Measurements from ENCODE around the gene CREBBP.

DNA sequence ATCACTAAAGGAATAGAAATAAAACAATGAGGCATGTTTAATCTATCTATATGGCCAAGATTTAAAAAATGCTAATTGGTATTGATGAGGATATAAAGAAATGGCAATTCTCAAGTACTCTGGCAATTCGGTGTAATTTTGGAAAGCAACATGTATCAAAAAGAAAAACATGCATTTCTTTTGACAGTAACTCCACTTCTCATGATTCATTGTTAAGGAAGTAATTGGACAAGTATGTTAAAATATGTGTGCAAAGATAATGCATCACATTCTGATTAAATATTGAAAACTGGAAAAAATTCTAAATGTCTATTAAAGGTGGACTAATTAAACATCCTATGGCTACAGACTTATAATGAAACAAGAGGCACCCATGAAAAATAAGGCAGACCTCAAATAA, 81.2 kb downstream of the CREBBP start:
- TF ChIP-seq, protein P1, sequence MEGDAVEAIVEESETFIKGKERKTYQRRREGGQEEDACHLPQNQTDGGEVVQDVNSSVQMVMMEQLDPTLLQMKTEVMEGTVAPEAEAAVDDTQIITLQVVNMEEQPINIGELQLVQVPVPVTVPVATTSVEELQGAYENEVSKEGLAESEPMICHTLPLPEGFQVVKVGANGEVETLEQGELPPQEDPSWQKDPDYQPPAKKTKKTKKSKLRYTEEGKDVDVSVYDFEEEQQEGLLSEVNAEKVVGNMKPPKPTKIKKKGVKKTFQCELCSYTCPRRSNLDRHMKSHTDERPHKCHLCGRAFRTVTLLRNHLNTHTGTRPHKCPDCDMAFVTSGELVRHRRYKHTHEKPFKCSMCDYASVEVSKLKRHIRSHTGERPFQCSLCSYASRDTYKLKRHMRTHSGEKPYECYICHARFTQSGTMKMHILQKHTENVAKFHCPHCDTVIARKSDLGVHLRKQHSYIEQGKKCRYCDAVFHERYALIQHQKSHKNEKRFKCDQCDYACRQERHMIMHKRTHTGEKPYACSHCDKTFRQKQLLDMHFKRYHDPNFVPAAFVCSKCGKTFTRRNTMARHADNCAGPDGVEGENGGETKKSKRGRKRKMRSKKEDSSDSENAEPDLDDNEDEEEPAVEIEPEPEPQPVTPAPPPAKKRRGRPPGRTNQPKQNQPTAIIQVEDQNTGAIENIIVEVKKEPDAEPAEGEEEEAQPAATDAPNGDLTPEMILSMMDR (IDR thresholded peaks at IDR 0.05), result no peak
- TF ChIP-seq ZFX (IDR thresholded peaks at IDR 0.05; ENCODE audit: borderline replicate concordance), result no peak
